ENCODE data around the gene YPEL1.

GRCh38 chr22:21765909-21766529, 30.4 kb upstream of the YPEL1 start:
- no peak for TF ChIP-seq EZH2 (IDR thresholded peaks at IDR 0.05; ENCODE audit: borderline replicate concordance, insufficient read depth, low read depth, low read length, poor library complexity, severe bottlenecking)
- no peak for TF ChIP-seq CTCF (IDR thresholded peaks at IDR 0.05)

Measured in B cell (primary cell).